HG03039 (cell line): ENCODE data around the gene PCBD1.

Experiments
- ATAC-seq: cut with Tn5 transposase; IDR thresholded peaks from one replicate; pipeline ENCODE4 v1.9.1; 2021; ENCODE audit warnings: mild to moderate bottlenecking, moderate library complexity; ENCODE audit not compliant: unreplicated experiment

PCBD1 gene

DNA sequence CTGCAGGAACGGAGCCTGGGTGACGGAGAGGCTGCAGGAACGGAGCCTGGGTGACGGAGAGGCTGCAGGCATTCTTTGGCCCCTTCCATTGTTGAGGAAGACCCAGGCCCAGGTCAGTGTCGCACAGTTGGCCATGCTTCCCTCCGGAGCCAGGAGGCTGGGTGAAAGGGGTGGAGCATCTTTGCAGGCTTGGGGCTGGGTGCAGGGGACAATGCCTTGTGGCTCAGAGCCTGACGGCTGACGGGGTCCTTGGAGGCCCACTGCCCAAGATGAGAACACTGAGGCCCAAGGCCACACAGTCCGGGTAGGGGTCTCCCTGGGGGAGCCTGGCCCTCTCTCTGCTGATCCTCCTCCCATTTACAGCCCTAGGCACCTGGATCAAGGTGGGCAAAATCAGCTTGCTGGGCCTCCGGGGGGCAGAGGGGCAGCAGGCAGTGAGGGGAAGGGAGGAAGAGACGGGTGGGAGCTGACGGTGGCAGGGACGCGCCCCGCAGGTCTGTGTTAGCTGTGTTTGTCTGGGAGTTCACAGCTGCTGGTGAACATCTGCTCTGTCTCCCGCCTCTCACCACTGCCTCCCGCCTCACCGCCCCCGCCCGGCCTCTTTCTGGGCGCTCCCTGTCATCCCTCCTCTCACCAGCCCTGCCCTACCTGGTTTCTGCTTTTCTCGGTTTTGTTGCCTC is 30.6 kb upstream of the PCBD1 start:
- ATAC-seq: no peak

DNA sequence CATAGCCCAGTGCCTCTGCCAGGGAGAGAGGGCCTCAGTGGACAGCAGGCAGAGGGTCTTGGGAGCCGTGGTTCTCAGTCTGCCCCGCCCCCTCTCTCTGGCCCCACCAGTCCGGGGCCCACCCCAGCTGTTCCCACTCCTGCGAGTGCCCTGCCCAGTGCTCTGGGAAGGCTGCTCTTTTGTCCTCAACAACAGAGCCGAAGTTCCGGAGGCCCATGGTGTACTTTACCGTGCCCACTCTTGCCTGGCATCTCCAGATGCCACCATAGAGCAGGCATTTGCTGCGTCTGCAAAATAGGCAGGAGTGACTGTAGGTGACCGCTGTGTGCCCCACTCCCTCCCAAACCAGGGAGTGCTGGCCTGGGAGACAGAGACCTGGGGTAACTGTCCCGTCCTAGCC is 29.3 kb upstream of the PCBD1 start:
- no peak for ATAC-seq

DNA sequence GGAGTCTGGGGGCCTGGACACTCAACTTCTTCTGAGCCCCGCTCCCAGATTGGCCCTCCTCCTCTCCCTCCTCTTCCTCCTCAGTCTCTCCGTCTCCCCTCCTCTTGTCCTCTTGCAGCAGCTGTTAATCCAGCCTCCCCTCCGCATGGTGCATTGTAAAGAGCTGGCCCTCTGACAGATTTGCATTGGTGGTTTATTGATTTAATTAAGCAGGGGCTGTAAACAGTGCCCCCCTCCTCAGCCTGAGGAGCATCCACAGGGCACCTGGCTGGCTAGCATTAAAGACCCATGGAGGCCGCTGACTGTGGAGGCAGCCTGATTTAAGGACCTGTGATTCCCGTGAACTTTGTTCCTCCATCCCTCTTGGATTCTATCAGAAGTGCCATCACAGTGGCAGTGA is 28.9 kb upstream of the PCBD1 start:
- no peak for ATAC-seq

DNA sequence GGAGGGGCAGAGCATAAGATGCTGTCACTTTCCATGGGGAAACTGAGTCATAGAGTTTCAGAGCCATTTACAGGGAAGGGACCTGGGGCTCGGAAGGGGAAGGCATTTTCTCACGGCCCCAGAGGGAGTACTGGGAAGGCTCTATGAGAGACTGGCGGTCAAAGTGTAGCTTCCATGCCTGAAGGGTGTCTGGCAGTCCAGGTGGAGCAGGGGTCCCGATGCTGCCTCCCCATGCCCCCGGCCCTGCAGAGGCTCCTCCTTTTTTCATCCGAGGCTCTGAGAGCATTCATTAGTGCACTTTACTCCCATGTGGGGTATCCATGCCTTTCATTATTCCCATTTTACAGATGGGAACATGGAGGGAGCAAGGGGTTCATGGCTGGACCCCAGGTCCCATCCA is 27.9 kb upstream of the PCBD1 start:
- ATAC-seq: no peak

DNA sequence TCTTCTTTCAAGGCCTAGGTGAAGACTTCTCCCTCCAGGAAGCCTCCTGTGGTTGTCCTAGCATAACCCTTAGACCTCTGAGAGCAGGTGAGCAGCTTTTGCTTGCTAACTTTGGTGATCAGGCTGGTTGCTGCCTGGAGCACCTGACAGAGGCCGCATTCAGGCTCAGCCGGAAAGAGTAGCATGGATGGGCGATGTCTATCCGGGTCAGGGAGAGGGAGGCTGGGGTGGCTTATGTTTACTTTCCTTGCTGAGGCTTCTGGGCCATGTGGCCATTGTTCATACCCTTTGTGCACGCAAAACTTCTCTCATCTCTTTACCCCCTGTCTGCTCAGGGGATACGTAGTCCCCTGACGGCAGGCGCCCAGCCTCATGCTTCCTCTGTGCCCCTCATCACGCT is 27.4 kb upstream of the PCBD1 start:
- no peak for ATAC-seq

DNA sequence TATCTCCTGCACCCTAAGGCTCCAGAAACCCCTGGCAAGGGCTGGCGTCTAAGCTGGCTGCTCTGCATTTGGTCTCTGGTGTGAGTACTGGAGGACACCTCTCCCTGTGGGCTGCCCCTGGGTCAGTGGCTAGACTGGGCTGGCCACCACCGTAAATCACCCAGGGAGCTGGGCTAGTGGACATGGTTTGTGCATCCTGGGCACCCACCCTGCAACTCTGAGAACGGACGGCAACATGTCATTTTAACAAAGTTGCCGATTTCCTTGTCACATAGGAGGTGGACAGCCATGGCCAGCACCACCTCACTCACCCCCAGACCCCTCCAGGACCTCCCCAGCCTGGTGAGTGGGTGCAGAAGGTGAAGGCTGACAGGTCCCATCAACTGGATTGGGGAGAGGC is 26.8 kb upstream of the PCBD1 start:
- no peak for ATAC-seq

DNA sequence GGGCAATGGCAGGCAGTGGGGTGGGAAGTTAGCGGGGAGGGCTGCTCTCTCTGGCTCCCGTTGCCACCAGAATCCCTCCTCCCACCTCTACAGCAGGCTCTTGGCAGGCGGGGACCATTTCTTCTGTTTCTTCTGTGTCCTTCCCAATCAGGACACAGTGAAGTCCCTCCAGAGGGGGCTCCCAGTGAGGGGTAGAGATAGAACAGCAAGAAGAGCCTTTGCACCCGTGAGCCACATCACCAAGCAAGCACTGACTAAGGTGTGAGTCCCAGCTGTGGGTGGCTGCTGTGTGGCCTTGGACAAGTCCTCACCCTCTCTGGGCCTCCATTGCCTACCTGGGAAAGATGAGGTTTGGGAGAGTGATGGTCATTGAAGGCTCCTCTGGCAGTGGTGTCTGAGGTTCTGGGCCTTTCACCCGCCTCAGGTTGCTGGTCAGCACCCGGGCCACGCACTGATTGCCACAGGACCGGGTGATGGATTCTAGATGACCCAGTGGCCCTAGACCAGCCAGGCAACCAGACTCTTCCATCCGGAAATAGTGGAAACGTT is 26.0 kb upstream of the PCBD1 start:
- no peak for ATAC-seq

DNA sequence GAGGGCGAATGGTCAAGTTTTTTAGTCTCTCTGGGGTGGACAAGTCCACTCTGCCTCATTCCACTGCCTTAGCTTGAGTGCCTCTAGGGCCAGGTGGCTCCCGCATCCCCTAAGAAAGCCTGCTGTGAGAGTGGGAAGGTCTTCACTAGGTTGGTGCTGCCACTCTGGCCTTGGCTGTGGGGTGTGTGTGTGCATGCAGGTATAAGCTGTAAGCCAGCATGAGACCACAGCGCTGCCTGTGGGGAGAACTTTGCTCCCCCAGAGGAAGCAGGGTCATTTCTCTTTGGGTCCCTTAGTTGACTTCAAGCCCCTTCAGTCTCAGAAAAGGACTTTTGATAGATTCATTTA is 25.5 kb upstream of the PCBD1 start:
- ATAC-seq: no peak

DNA sequence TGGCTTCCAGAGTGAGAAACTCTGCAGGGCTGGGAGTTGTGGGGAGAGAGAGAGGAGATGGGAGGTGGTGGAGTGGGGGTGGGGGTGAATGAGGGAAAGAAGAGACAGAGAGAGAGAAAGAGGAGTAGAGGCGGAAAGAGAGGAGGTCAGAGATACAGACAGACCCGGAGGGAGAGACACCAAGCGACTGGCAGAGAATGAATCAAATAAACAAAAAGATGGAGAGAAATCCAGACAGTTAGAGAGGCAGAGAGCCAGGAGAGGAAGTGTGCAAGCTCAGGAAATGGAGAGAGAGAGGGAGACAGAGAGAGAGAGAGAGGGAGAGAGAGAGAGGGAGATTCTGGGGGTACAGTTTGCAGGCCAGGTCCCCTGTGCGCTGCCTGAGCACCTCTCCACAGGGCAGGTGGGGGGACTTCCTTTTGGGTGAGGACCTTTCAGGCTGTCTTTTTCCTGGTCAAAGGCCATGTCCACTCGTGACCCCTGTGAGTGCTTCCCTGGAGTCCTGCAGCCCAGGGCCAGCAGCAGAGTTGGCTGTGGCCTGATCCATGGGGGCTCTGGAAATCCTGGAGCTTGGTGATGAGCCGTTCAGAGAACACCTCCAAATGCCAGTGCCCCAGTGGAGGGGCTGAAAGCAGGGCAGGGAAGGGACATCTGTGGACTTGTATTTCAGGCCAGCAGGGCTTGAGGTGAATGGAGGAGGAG is 25.0 kb upstream of the PCBD1 start:
- no peak for ATAC-seq

DNA sequence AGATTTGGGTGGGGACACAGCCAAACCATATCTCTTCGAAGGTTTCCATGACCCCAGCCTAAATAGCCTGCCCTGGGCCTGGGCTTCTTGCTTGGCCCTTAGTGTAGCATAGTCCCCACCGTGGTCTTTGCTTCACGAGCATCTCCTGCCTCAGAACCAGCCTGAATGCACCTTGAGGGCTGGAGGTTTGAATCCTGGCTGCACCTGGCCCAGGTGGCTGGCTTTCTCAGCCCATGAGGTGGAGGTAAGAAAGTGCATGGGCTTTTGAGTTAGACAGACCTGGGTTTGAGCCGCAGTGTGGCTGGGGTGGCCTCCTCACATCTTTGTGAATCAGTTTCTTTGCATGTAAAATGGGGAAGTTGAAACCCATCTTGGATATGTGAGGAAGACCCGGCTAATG is 24.2 kb upstream of the PCBD1 start:
- ATAC-seq: no peak

DNA sequence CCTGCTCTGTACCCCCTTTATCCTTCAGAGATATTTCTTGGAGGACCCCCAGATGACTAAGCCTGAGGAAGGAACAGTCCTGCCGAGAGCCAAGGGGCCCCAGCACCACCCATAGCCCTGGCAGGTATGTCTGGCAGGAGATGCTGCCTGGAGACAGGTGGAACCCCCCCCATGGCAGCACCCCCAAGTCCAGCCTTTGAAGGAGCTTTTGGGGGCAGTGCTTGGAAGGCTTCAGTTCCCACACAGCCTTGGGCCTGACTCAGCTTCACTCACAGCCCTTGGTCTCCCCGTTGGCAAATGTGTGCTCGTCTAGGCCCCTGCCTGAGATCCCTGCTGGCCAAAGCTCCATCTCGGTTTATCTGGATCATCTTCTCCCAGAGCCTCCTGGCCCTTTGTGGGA is 23.0 kb upstream of the PCBD1 start:
- no peak for ATAC-seq

DNA sequence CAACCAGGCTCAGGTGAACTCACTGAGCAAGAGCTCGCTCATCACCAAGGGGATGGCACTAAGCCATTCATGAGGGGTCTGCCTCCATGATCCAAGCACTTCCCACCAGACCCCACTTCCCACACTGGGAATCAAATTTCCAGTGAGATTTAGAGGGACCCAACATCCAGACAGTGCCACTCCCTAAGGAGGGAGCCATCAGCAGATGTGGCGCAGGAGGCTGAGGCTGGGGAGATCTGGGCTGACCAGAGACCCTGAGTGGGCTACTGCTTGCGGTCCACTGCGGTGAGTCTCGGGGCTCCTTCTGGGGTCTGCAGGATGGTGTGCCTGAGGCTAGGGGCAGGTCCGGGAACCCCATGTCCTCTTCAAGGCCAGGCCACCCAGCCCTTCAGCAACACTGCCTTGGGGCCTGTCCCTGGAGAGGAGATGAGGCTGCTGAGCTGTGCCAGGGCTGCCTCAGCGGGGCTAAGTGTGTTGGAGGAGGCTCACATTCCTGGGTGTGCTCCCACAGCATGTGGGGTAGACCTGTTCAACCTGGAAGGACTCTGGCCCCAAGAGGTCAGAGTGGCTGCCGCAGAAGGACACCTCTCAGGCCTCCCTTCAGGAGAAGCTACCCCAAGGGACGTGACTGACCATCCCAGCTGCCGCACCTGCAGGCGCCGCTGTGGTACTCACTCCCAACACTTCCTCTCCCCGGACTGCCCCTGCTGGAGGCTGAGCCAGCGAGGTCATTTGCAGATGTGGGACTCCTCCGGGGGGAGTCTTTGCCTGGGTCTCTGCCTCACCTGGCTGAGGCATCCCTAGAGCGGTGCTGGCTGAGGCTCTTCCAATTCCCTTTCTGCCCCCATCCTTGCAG is 22.3 kb upstream of the PCBD1 start:
- ATAC-seq: no peak

DNA sequence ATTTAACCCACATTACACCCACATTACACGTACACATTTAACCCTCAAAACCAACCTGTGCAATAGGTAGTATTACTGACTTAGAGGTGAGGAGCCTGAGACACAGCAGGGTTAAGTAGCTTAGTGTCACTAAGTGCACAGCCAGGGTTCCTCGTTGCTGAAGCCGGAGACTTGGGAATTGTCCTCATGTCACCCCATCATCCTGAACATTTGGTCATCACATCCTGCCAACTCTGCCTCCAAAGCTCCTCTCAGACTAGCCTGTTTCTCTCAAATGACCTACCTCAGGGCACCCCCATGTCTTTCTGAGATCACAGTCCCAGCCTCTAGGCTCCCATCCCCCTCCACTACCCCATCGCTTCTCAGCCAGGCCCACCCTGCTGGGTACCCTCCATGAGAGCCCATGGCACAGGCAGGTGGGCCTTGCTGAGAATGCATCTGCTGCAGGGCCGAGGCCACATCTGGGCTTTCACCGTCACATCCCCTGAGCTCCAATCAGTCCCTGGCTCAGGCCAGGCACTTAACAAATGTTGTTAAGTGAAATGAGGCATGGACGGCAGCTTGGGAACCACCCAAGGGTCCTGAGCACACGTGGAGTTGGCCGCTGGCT is 21.1 kb upstream of the PCBD1 start:
- no peak for ATAC-seq

DNA sequence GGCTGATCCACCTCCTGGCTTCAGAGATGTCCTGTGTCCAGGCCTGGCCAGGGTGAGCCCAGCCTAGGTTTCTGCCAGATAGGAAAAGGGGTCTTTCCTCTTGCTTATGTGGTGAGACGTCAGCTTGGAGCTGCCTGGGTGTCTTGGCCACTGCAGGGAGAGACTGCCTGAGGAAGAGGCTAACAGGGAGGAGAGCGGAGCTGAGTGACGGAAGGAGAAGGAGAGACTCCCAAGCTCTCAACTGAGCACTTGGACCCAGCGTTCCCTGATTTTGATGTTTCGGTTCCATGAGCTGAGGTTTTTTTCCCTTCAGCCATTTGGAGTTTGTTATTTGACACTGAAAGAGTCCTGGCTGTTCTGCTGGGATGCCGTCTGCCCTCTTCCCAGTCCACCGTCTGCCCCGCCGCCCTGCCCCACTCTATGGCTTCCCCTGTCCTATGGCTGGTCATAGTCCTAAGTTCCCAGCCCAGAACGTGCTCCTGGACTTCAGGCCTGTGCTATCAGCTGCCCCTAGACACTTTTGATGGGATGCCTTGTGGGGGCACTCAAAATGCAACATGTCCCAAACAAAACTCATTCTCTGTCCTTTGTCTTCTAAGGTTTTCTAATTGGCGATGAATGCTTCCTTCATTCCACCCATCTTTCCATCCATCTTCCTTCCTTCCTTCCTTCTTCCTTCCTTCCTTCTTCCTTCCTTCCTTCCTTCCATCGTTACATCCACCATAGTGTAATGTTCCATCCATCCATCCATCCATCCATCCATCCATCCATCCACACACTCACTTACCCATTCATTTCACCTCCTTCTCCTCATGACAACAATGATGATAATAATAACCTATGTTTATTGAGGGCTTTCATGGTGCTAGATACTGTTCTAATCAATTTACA is 20.3 kb upstream of the PCBD1 start:
- no peak for ATAC-seq

DNA sequence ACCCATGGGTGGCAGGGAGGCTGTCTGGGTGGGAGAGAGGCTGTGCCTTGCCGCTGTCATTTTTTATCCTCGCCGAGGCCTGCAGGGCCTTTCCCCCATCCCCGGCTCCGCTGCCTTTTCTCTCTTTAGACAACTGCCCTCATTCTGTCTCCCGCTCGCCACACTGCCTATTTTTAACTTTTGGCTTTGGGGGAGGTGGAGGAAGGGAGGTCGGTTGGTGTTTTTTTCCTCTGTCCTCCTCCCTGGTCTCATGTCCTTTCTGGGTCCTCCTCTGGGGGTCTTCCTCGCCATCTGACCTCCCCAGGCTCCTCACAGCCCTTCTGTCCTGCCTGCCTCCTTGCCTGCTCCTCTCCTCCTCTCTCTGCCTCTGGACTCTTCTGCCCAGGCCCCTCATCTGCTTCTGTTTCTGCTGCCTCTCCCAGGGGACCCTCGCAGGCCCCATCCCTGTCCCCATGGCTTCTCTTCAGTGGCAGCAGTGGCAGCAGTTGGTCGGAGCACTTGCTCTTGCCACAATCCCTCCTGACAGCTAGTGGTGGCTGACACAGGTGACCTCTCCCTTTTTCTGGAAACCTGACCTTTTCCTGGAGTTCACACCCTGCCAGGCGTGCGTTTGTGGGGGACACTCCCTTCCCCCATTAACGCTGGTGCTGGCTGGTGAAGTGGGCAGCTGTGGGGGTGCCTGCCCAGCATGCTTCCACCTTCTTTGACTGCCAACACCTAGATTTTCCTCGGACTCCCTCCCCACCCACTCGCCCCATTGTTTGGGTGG is 19.5 kb upstream of the PCBD1 start:
- ATAC-seq: no peak

DNA sequence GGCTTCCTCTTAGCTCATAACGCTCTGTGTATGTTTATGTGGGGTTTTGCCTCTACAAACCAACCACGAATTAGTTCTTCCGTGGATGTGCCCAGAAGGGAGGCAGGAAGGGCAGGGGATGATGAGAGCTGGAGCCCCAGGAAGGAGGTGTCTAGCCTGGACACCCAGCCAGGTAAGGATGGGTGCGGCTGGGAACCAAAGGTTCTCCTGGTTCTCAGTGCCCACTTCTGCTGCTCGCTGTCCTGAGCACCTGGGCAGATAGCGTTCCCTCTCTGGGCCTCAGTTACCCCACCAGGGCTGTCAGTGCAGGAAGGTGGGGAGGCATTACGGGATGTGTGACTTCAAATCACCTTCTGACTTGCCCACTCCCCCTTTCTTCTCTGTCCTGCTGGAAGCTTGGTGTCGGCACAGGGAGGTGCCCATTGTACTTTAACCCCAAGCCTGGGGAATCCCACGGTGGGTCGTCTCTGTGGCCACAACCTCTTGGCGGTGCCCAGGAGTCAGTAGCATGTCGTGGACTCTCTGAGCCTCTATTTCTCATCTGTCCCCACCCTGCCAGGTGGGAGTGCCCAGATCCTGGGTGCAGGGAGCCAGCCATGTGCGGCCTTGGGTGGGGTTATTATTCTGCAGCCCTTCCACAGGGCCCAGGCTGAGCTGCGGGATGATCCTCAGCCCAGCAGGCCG is 18.7 kb upstream of the PCBD1 start:
- no peak for ATAC-seq

DNA sequence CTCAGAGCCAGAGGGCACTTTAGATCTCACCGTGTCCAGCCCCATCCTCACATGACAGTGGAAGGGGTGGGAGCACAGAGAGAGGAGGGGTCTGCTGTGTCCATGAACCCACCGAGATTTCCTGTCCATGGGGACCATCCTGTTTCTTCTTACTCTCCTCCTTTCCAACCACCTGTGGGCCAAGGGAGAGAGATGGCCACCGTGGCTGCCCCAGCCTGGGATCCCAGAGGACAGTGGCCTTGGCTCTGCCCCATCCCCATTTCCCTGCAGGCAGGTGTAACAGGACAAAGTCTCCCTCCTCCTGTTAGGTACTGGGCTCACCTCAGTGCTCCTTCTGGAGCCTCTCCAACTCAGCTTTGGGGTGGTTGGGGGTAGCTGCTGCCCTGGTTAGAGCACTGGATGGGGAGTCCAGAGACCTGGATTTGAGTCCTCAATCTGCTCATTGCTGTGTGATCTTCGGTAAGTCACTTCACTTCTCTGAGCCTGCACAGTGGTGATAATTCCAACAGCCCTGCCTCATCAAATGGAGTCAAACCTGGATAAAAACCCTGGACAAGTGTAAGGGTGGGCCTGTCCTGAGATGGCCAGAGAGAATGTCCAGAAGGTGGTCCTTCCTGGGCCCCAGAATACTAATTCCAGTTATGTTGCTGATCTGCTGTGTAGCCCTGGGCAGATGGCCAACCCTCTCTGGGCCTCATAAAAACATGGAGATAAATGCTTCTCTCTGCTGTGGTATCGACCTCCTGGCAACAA is 17.8 kb upstream of the PCBD1 start:
- no peak for ATAC-seq
